Large intestine (tissue), 12 donors: ENCODE data around the gene TGFBR1. TPM values are rescaled to one million over a fixed set of nuclear protein-coding genes. Genes with fewer than 3 reads are reported as not detected.

ENCODE experiments used
- DNase-seq, 2 donors: peaks; one replicate each; pipeline versions ENCODE4 v3.0.0 to v3.0.0-alpha.2; 2013
- H3K27ac ChIP-seq: one replicate; pipeline ENCODE4 v1.5.1; 2013; ENCODE audit warnings: low read length
- H3K27me3 ChIP-seq: 2 replicates; pipeline ENCODE4 v1.6.1; 2013; ENCODE audit warnings: low read length; ENCODE audit not compliant: control insufficient read depth, insufficient read depth
- H3K36me3 ChIP-seq: 2 replicates; pipeline ENCODE4 v1.6.1; 2013; ENCODE audit warnings: low read length; ENCODE audit not compliant: control insufficient read depth, insufficient read depth
- H3K4me1 ChIP-seq: one replicate; pipeline ENCODE4 v1.6.1; 2013; ENCODE audit warnings: low read length; ENCODE audit not compliant: control insufficient read depth, insufficient read depth
- H3K4me3 ChIP-seq: one replicate; pipeline ENCODE4 v1.5.1; 2013; ENCODE audit warnings: low read length
- H3K9me3 ChIP-seq: one replicate; pipeline ENCODE4 v1.6.1; 2013; ENCODE audit warnings: mild to moderate bottlenecking, low read depth, low read length, moderate library complexity; ENCODE audit not compliant: control insufficient read depth
- WGBS: methylation state at CpG from one replicate; pipeline ENCODE4 v1.1.5; 2013; ENCODE audit warnings: low lambda C conversion rate; ENCODE audit not compliant: insufficient coverage; 5-methylcytosine and 5-hydroxymethylcytosine counted together
- long read RNA-seq, 11 donors: transcript quantifications; one replicate each; lab custom pipeline, GENCODE V29; 2026
- polyA plus RNA-seq: library from polyadenylated mRNA; unstranded; fragments of 120-200 nt; gene quantifications from one replicate; pipeline ENCODE4 v1.2.1, GENCODE V29; 2013

Gene TGFBR1
- 28.6 TPM for polyA plus RNA-seq
- long read RNA-seq, donor 1, full-length matches to known transcripts = 2 of 2 reads
- long read RNA-seq, donor 1, partial matches to known transcripts = 0 of 2 reads
- long read RNA-seq, donor 1, other reads (novel, unspliced or antisense) = 0 of 2 reads
- long read RNA-seq, donor 2, full-length matches to known transcripts = 1 of 1 reads
- long read RNA-seq, donor 2, partial matches to known transcripts = 0 of 1 reads
- long read RNA-seq, donor 2, other reads (novel, unspliced or antisense) = 0 of 1 reads
- long read RNA-seq, donor 3 = 0 reads
- long read RNA-seq, donor 4 = 0 reads
- long read RNA-seq, donor 5, full-length matches to known transcripts = 1 of 1 reads
- long read RNA-seq, donor 5, partial matches to known transcripts = 0 of 1 reads
- long read RNA-seq, donor 5, other reads (novel, unspliced or antisense) = 0 of 1 reads
- long read RNA-seq, donor 6, full-length matches to known transcripts = 6 of 6 reads
- long read RNA-seq, donor 6, partial matches to known transcripts = 0 of 6 reads
- long read RNA-seq, donor 6, other reads (novel, unspliced or antisense) = 0 of 6 reads
- long read RNA-seq, donor 7, full-length matches to known transcripts = 2 of 2 reads
- long read RNA-seq, donor 7, partial matches to known transcripts = 0 of 2 reads
- long read RNA-seq, donor 7, other reads (novel, unspliced or antisense) = 0 of 2 reads
- long read RNA-seq, donor 8, full-length matches to known transcripts = 3 of 3 reads
- long read RNA-seq, donor 8, partial matches to known transcripts = 0 of 3 reads
- long read RNA-seq, donor 8, other reads (novel, unspliced or antisense) = 0 of 3 reads
- long read RNA-seq, donor 9, full-length matches to known transcripts = 5 of 5 reads
- long read RNA-seq, donor 9, partial matches to known transcripts = 0 of 5 reads
- long read RNA-seq, donor 9, other reads (novel, unspliced or antisense) = 0 of 5 reads
- long read RNA-seq, donor 10, full-length matches to known transcripts = 6 of 6 reads
- long read RNA-seq, donor 10, partial matches to known transcripts = 0 of 6 reads
- long read RNA-seq, donor 10, other reads (novel, unspliced or antisense) = 0 of 6 reads
- long read RNA-seq, donor 11, full-length matches to known transcripts = 2 of 2 reads
- long read RNA-seq, donor 11, partial matches to known transcripts = 0 of 2 reads
- long read RNA-seq, donor 11, other reads (novel, unspliced or antisense) = 0 of 2 reads

DNA sequence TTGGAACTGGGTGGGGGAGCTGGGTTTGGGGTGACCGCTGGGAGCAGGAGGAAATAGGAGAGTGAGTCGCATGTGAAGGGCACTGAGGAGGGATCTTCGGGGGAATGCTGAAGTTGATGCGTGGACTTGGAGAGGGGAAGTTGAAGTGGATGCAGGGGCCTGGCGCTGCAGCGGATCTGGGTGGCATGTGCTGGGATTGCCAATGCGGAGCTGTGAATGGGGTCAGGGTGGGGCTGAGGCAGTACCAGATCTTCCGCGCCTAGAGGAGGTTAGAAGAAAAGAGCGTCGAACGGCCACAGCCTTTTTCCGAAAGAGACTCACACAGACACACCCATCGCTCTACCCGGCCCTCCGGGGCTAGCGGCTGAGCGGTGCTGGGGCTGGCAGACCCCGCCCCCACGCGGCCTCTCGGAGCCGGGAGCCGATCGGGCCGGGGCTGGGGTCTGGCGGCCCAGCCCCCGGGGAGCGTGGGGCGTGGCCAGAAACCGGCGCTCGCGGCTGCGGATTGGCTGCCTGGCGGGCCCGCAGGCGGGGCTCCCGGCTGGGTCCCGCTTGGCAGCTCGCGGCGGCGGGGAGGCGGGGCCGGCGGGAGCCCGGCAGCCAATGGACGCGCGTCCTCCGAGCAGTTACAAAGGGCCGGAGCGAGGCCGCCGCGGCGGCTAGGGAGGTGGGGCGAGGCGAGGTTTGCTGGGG lies at the start of gene TGFBR1:
Gene TGFBR1, plus strand, starts transcription at position 655 of the 693 bp plus-strand sequence. CDS start 93 bp downstream, outside the sequence.
- Histone ChIP-seq H3K9me3 (no peaks in the 10 kb centered on the region), H3K36me3 (no peaks in the 10 kb centered on the region), H3K4me3 (peak within 1 kb of the TSS; percentile 73), H3K4me1 (peaks cover 13% of the 10 kb centered on the region), H3K27me3 (no peaks in the 10 kb centered on the region), H3K27ac (peak within 1 kb of the TSS; percentile 63)
- peak; percentile 90 to 95 for DNase-seq
- 0% methylated on average over 3 of the region's 60 CpGs for WGBS

GRCh38 chr9:99055384-99055783 lies 49.5 kb upstream of the TGFBR1 start:
- Histone ChIP-seq H3K4me3 (no peak overlapping the region), H3K9me3 (no peaks in the 10 kb centered on the region), H3K27ac (no peak overlapping the region), H3K4me1 (no peaks in the 10 kb centered on the region), H3K27me3 (no peaks in the 10 kb centered on the region), H3K36me3 (no peaks in the 10 kb centered on the region)
- no peak for DNase-seq
- no CpG with 5 or more reads among the region's 1 CpG for WGBS

- Histone ChIP-seq H3K4me3 (no peak overlapping the region), H3K27me3 (no peaks in the 10 kb centered on the region), H3K9me3 (no peaks in the 10 kb centered on the region), H3K27ac (no peak overlapping the region), H3K36me3 (no peaks in the 10 kb centered on the region), H3K4me1 (no peaks in the 10 kb centered on the region)
- WGBS = no CpG with 5 or more reads among the region's 6 CpGs
- no peak for DNase-seq
Observed at GRCh38 chr9:99056186-99056585, 48.7 kb upstream of the TGFBR1 start.

GRCh38 chr9:99056886-99057664 lies 47.8 kb upstream of the TGFBR1 start:
- H3K4me1 ChIP-seq = no peaks in the 10 kb centered on the region
- H3K27ac ChIP-seq = no peak overlapping the region
- H3K36me3 ChIP-seq = no peaks in the 10 kb centered on the region
- no peaks in the 10 kb centered on the region for H3K27me3 ChIP-seq
- H3K4me3 ChIP-seq = no peak overlapping the region
- 100% methylated on average over 1 of the region's 5 CpGs for WGBS
- no peak for DNase-seq
- no peaks in the 10 kb centered on the region for H3K9me3 ChIP-seq

GRCh38 chr9:99057665-99058625 lies 47.0 kb upstream of the TGFBR1 start:
- no peaks in the 10 kb centered on the region for H3K36me3 ChIP-seq
- no peaks in the 10 kb centered on the region for H3K9me3 ChIP-seq
- H3K4me3 ChIP-seq = no peak overlapping the region
- DNase-seq = no peak
- WGBS = no CpG with 5 or more reads among the region's 7 CpGs
- H3K4me1 ChIP-seq = no peaks in the 10 kb centered on the region
- H3K27ac ChIP-seq = no peak overlapping the region
- H3K27me3 ChIP-seq = no peaks in the 10 kb centered on the region

GRCh38 chr9:99058964-99059921 lies 45.7 kb upstream of the TGFBR1 start:
- Histone ChIP-seq H3K4me3 (no peak overlapping the region), H3K36me3 (no peaks in the 10 kb centered on the region), H3K27ac (no peak overlapping the region), H3K4me1 (peaks cover 4% of the 10 kb centered on the region), H3K9me3 (no peaks in the 10 kb centered on the region), H3K27me3 (no peaks in the 10 kb centered on the region)
- no CpG with 5 or more reads among the region's 8 CpGs for WGBS
- DNase-seq = peak in 1 of 2 donors; percentile 19

DNA sequence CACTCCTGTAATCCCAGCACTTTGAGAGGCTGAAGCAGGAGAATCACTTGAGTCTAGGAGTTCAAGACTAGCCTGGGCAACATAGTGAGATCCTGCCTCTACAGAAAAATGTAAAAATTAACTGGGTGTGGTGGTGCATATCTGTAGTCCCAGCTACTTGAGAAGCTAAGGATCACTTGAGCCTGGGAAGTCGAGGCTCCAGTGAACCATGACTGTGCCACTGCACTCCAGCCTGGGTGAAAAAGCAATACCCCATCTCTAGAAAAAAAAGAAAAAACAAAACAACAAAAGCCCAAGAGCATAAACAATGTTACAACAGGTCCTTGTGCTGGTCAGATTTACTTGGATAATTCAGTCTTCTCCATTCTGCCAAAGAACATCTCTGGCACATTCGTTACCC lies 44.3 kb upstream of the TGFBR1 start:
- Histone ChIP-seq H3K4me1 (peaks cover 4% of the 10 kb centered on the region), H3K27ac (no peak overlapping the region), H3K36me3 (no peaks in the 10 kb centered on the region)

GRCh38 chr9:99062549-99062948 lies 42.4 kb upstream of the TGFBR1 start:
- Histone ChIP-seq H3K36me3 (no peaks in the 10 kb centered on the region), H3K9me3 (no peaks in the 10 kb centered on the region), H3K27me3 (no peaks in the 10 kb centered on the region), H3K27ac (no peak overlapping the region), H3K4me1 (peaks cover 4% of the 10 kb centered on the region), H3K4me3 (no peak overlapping the region)
- WGBS = no CpG with 5 or more reads among the region's 1 CpG
- no peak for DNase-seq

More for the DNA sequence above, 44.3 kb upstream of the TGFBR1 start:
- Histone ChIP-seq H3K4me3 (no peak overlapping the region), H3K9me3 (no peaks in the 10 kb centered on the region), H3K27me3 (no peaks in the 10 kb centered on the region)
- DNase-seq = no peak
- no CpG with 5 or more reads among the region's 2 CpGs for WGBS
